Activated naive CD4-positive, alpha-beta T cell treated with anti-CD3 and anti-CD28 coated beads, Interleukin-2, amount 50 U/mL, for 72 hours (primary cell): ENCODE measurements around the gene VPS37D. TPM values are rescaled to one million over a fixed set of nuclear protein-coding genes. Genes with fewer than 3 reads are reported as not detected.
"Not testable (repeated sequence)": the region's sequence is repeated elsewhere in the genome, so short reads cannot be mapped to it uniquely, and the experiment has no call there.

ENCODE experiments used
- ATAC-seq, 2 donors: fragments of 150-1000 bp; cut with Tn5 transposase; 2 replicates each; pipeline ENCODE4 v1.10.0; 2021; ENCODE audit warnings: mild to moderate bottlenecking in 2 of 2, moderate library complexity in 2 of 2
- DNase-seq, 2 donors: peaks; one replicate each; pipeline ENCODE4 v3.0.0; 2021 to 2022; ENCODE audit warnings: low spot score in 2 of 2
- H3K27ac Mint-ChIP-seq, 2 donors: one replicate each; pipeline ENCODE4 v1.8.0; 2022; ENCODE audit warnings: mild to moderate bottlenecking in 2 of 2, mixed read lengths in 2 of 2
- H3K36me3 Mint-ChIP-seq, 2 donors: one replicate each; pipeline ENCODE4 v1.8.0; 2022; ENCODE audit warnings: mixed read lengths in 2 of 2
- H3K9me3 Mint-ChIP-seq, 2 donors: one replicate each; pipeline ENCODE4 v1.8.0; 2022; ENCODE audit warnings: mixed read lengths in 2 of 2
- total RNA-seq, 2 donors: library from RNA; stranded (reverse); gene quantifications; one replicate each; pipeline ENCODE4 v1.2.3, GENCODE V29; 2022

VPS37D gene
- total RNA-seq, 2 donors from 2014 or later, result 0.95 TPM; not detected in 1

- Mint-ChIP-seq H3K27ac (no peak overlapping the region), H3K9me3 (peaks cover 3 to 5% of the 10 kb centered on the region in 2 donors), H3K36me3 (peaks cover 4 to 6% of the 10 kb centered on the region in 2 donors)
- DNase-seq (no peak), ATAC-seq (no peak)
Measured at GRCh38 chr7:73638911-73639310, 28.7 kb upstream of the VPS37D start.

GRCh38 chr7:73642834-73643233 lies 24.8 kb upstream of the VPS37D start:
- DNase-seq (no peak), ATAC-seq (no peak)
- Mint-ChIP-seq H3K9me3 (peaks cover 3 to 5% of the 10 kb centered on the region in 2 donors), H3K36me3 (peaks cover 4 to 6% of the 10 kb centered on the region in 2 donors), H3K27ac (no peak overlapping the region)

- H3K9me3 Mint-ChIP-seq, result peaks cover 3 to 5% of the 10 kb centered on the region in 2 donors
- H3K36me3 Mint-ChIP-seq, result peaks cover 4 to 6% of the 10 kb centered on the region in 2 donors
- ATAC-seq, result no peak
- no peak for DNase-seq
- no peak overlapping the region for H3K27ac Mint-ChIP-seq
Measured at GRCh38 chr7:73644688-73645286, 22.8 kb upstream of the VPS37D start.

GRCh38 chr7:73645643-73646174 lies 21.9 kb upstream of the VPS37D start:
- ATAC-seq, result no peak
- peaks cover 3 to 5% of the 10 kb centered on the region in 2 donors for H3K9me3 Mint-ChIP-seq
- peaks cover 4 to 6% of the 10 kb centered on the region in 2 donors for H3K36me3 Mint-ChIP-seq
- no peak for DNase-seq
- no peak overlapping the region for H3K27ac Mint-ChIP-seq

GRCh38 chr7:73646785-73647724 lies 20.6 kb upstream of the VPS37D start:
- peaks cover under 1 to 1% of the 10 kb centered on the region in 2 donors for H3K36me3 Mint-ChIP-seq
- H3K27ac Mint-ChIP-seq, result no peak overlapping the region
- peaks cover under 1 to 1% of the 10 kb centered on the region in 2 donors for H3K9me3 Mint-ChIP-seq
- no peak for ATAC-seq
- DNase-seq, result no peak

GRCh38 chr7:73647725-73648592 lies 19.7 kb upstream of the VPS37D start:
- ATAC-seq (peak; percentile 64 to 80), DNase-seq (peak in 1 of 2 donors; percentile 33)
- no peaks in the 10 kb centered on the region for H3K9me3 Mint-ChIP-seq
- H3K36me3 Mint-ChIP-seq, result no peaks in the 10 kb centered on the region
- H3K27ac Mint-ChIP-seq, result peak overlapping the region in 1 of 2 donors; percentile 17

GRCh38 chr7:73648593-73649332 lies 18.9 kb upstream of the VPS37D start:
- DNase-seq (no peak), ATAC-seq (no peak)
- Mint-ChIP-seq H3K9me3 (no peaks in the 10 kb centered on the region), H3K27ac (peak overlapping the region in 1 of 2 donors; percentile 17), H3K36me3 (no peaks in the 10 kb centered on the region)

- Mint-ChIP-seq H3K36me3 (no peaks in the 10 kb centered on the region), H3K27ac (no peak overlapping the region), H3K9me3 (no peaks in the 10 kb centered on the region)
- no peak for DNase-seq
- ATAC-seq, result no peak
Measured at GRCh38 chr7:73649576-73649975, 18.1 kb upstream of the VPS37D start.

GRCh38 chr7:73650524-73650923 lies 17.1 kb upstream of the VPS37D start:
- ATAC-seq, result no peak
- H3K9me3 Mint-ChIP-seq, result no peaks in the 10 kb centered on the region
- DNase-seq, result no peak
- no peak overlapping the region for H3K27ac Mint-ChIP-seq
- no peaks in the 10 kb centered on the region for H3K36me3 Mint-ChIP-seq

GRCh38 chr7:73652541-73652949 lies 15.1 kb upstream of the VPS37D start:
- ATAC-seq (no peak), DNase-seq (no peak)
- Mint-ChIP-seq H3K27ac (no peak overlapping the region), H3K36me3 (no peaks in the 10 kb centered on the region), H3K9me3 (no peaks in the 10 kb centered on the region)

GRCh38 chr7:73655309-73655708 lies 12.3 kb upstream of the VPS37D start:
- not testable (repeated sequence) for H3K27ac Mint-ChIP-seq, H3K9me3 Mint-ChIP-seq, H3K36me3 Mint-ChIP-seq, ATAC-seq, DNase-seq

- no peaks in the 10 kb centered on the region for H3K9me3 Mint-ChIP-seq
- H3K27ac Mint-ChIP-seq, result no peak overlapping the region
- no peak for ATAC-seq
- DNase-seq, result no peak
- no peaks in the 10 kb centered on the region for H3K36me3 Mint-ChIP-seq
Measured at GRCh38 chr7:73659983-73660382, 7.6 kb upstream of the VPS37D start.

GRCh38 chr7:73660594-73660993 lies 7.0 kb upstream of the VPS37D start:
- H3K9me3 Mint-ChIP-seq, ATAC-seq, DNase-seq, H3K27ac Mint-ChIP-seq, H3K36me3 Mint-ChIP-seq: not testable (repeated sequence)

- no peaks in the 10 kb centered on the region for H3K36me3 Mint-ChIP-seq
Measured at GRCh38 chr7:73663033-73663432, 4.6 kb upstream of the VPS37D start.

GRCh38 chr7:73668103-73668885 lies 663 bp downstream of the VPS37D start:
- H3K36me3 Mint-ChIP-seq, result no peaks in the 10 kb centered on the region
- H3K27ac Mint-ChIP-seq, result no peak overlapping the region
- ATAC-seq (peak in 1 of 2 donors; percentile 0), DNase-seq (no peak)
- H3K9me3 Mint-ChIP-seq, result no peaks in the 10 kb centered on the region

More at GRCh38 chr7:73663033-73663432, 4.6 kb upstream of the VPS37D start:
- no peaks in the 10 kb centered on the region for H3K9me3 Mint-ChIP-seq
- no peak overlapping the region for H3K27ac Mint-ChIP-seq
- ATAC-seq (no peak), DNase-seq (no peak)
